ENCODE data around the gene EIF4G3.

DNA sequence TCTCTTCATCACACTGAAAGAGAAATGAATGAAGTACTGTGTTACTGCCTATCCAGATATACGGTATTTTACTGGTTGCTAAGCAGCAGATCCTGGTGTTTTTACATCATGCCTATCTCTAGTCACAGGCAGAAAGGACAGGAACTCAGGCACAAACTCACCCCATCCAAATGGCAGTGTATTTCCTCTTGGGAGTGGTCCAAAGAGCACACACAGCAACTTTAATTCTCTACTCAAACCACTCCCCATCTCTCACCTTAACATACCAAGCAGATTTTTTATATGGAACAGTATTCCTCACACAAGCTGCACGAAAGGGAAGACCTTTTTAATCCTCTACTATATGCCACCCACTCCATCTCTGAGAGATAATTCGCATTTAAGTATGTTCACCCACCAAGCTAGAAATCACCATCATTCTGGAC, 27.3 kb downstream of the EIF4G3 start:
- TF ChIP-seq CTCF (conservative IDR thresholded peaks at IDR 0.05 in 1 of 2, IDR thresholded peaks at IDR 0.05 in 1 of 2; ENCODE audit: extremely low read depth in 1 of 2, insufficient read depth in 1 of 2, low read depth in 1 of 2, low read length in 2 of 2) (no peak), EZH2 (IDR thresholded peaks at IDR 0.05; ENCODE audit: borderline replicate concordance, low read length) (no peak)
